Lower lobe of right lung (tissue), 2 donors: ENCODE results near the gene MACROD2. TPM values are rescaled to one million over a fixed set of nuclear protein-coding genes. Genes with fewer than 3 reads are reported as not detected.

Source experiments
- ATAC-seq, 2 donors: fragments of 200-7000 bp; cut with Tn5 transposase; one replicate each; pipeline ENCODE4 v1.9.1; 2020 to 2022; ENCODE audit warnings: mild to moderate bottlenecking in 2 of 2, moderate library complexity in 2 of 2
- DNase-seq: peaks from one replicate; pipeline ENCODE4 v3.0.0-alpha.2; 2020
- H3K27ac ChIP-seq: fragments of 200-600 bp; one replicate; pipeline ENCODE4 v1.8.0; 2022
- H3K27me3 ChIP-seq: fragments of 200-600 bp; one replicate; pipeline ENCODE4 v1.8.0; 2022; ENCODE audit warnings: low read depth
- H3K36me3 ChIP-seq: fragments of 200-600 bp; one replicate; pipeline ENCODE4 v1.8.0; 2022; ENCODE audit warnings: mild to moderate bottlenecking
- H3K4me1 ChIP-seq: fragments of 200-600 bp; one replicate; pipeline ENCODE4 v1.8.0; 2022
- H3K4me3 ChIP-seq: fragments of 200-600 bp; one replicate; pipeline ENCODE4 v1.8.0; 2022; ENCODE audit warnings: mild to moderate bottlenecking
- H3K9me3 ChIP-seq: fragments of 200-600 bp; one replicate; pipeline ENCODE4 v1.8.0; 2022
- intact Hi-C: fragments of 100-400 bp; cut with DNase I; formaldehyde crosslinking; loops from one replicate; pipeline ENCODE4 v1.11.0; 2022
- total RNA-seq: library from RNA; stranded (reverse); fragmentation: NEBNext Ultra II Directional; extraction: Animal tissue kit (Norgen Biotek cat#: 25700); gene quantifications from one replicate; pipeline ENCODE4 v1.2.1, GENCODE V29; 2021
- TF ChIP-seq, protein P1 (sequence below): fragments of 200-600 bp; IDR thresholded peaks from one replicate; pipeline ENCODE4 v1.8.0; 2022; ENCODE audit warnings: antibody characterized with exemption, mild to moderate bottlenecking
- donor health status: DM: no; HTN: yes; CAD: no; lungs with severe emphysema.

MACROD2 gene
- total RNA-seq, 1 donor from 2014 or later: 73.0 TPM

DNA sequence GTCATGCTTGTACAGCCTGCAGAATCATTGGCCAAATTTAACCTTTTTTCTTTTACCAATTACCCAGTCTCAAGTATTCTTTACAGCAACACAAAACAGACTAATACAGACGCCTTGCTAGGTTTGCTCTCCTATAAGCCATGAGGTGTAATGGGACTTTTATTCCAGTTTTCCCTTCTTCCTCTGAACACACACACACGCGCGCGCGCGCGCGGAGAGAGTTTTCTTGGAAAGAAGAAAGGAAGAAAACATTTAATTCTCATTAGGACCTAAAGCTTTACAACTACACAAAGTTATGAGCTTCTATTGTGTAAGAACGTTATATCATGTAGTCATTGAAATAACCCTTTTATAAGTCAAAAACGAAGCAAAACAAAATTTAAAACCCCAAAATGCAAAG, 1023.6 kb downstream of the MACROD2 start:
- no peaks in the 10 kb centered on the region for H3K36me3 ChIP-seq
- TF ChIP-seq, protein P1, sequence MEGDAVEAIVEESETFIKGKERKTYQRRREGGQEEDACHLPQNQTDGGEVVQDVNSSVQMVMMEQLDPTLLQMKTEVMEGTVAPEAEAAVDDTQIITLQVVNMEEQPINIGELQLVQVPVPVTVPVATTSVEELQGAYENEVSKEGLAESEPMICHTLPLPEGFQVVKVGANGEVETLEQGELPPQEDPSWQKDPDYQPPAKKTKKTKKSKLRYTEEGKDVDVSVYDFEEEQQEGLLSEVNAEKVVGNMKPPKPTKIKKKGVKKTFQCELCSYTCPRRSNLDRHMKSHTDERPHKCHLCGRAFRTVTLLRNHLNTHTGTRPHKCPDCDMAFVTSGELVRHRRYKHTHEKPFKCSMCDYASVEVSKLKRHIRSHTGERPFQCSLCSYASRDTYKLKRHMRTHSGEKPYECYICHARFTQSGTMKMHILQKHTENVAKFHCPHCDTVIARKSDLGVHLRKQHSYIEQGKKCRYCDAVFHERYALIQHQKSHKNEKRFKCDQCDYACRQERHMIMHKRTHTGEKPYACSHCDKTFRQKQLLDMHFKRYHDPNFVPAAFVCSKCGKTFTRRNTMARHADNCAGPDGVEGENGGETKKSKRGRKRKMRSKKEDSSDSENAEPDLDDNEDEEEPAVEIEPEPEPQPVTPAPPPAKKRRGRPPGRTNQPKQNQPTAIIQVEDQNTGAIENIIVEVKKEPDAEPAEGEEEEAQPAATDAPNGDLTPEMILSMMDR: no peak
- DNase-seq (no peak), ATAC-seq (no peak)
- H3K4me3 ChIP-seq: no peak overlapping the region
- H3K27ac ChIP-seq: no peak overlapping the region
- H3K9me3 ChIP-seq: no peaks in the 10 kb centered on the region
- H3K4me1 ChIP-seq: no peaks in the 10 kb centered on the region
- intact Hi-C loops: no loop called here
- H3K27me3 ChIP-seq: no peaks in the 10 kb centered on the region

DNA sequence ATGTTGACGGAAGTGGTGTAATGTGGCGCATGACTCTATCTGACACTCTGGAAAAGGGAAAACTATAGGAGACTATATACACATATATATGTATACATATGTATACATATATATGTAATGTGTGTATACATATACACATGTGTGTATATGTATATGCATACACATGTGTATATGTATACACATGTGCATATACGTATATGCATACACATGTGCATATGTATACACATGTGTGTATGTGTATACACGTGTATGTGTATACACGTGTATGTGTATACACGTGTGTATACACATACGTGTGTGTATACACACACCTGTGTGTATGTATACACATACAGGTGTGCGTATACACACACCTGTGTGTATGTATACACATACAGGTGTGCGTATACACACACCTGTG, 1025.5 kb downstream of the MACROD2 start:
- intact Hi-C loops: no loop called here
- no peak overlapping the region for H3K27ac ChIP-seq
- DNase-seq (no peak), ATAC-seq (no peak)
- H3K4me3 ChIP-seq: no peak overlapping the region
- H3K27me3 ChIP-seq: no peaks in the 10 kb centered on the region
- H3K36me3 ChIP-seq: no peaks in the 10 kb centered on the region
- H3K9me3 ChIP-seq: no peaks in the 10 kb centered on the region
- H3K4me1 ChIP-seq: no peaks in the 10 kb centered on the region
- TF ChIP-seq, protein P1: no peak

DNA sequence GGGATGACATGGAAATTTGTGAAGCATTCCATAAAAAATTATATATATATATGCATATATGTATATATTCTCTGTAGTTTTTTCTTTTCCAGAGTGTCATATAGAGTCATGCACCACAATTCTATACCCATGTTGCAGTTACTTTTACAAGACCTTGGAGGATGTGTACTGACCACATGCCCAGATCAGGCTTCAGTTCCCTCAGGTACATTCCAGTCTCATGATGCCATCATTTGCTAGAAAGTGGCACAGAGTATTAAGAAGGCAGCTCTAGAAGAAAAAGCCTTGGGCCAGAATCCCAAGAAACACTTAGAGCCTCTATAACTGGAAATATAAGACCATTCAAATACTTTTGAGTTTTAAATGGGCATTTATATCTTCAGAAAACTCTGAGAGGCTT, 1027.6 kb downstream of the MACROD2 start:
- no peak overlapping the region for H3K4me3 ChIP-seq
- H3K27me3 ChIP-seq: no peaks in the 10 kb centered on the region
- DNase-seq (no peak), ATAC-seq (no peak)
- no peaks in the 10 kb centered on the region for H3K9me3 ChIP-seq
- intact Hi-C loops: no loop called here
- no peaks in the 10 kb centered on the region for H3K4me1 ChIP-seq
- H3K27ac ChIP-seq: no peak overlapping the region
- TF ChIP-seq, protein P1: no peak
- no peaks in the 10 kb centered on the region for H3K36me3 ChIP-seq

DNA sequence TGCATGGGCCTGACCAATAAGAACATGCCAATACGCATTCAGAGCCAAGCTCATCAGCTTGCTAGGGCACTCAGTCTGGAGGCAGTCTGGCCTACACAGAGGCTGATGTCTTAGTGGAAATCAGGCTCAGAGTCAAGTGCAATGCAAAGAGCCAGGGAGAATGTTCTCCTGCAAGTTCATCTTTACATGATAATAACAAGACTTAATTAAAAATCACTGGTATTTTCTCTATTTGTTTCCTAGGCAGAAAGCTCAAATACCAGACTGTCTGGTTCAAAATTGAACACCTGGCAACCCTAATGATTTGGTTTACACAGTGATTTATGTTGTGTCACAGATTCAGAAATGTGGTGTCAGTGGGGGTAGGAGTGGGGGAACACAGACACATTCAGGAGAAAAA, 1031.4 kb downstream of the MACROD2 start:
- TF ChIP-seq, protein P1: no peak
- ATAC-seq (no peak), DNase-seq (no peak)
- Histone ChIP-seq H3K9me3 (peaks cover 4% of the 10 kb centered on the region), H3K36me3 (no peaks in the 10 kb centered on the region), H3K27ac (no peak overlapping the region), H3K27me3 (no peaks in the 10 kb centered on the region), H3K4me1 (no peaks in the 10 kb centered on the region), H3K4me3 (no peak overlapping the region)
- intact Hi-C loops: no loop called here

DNA sequence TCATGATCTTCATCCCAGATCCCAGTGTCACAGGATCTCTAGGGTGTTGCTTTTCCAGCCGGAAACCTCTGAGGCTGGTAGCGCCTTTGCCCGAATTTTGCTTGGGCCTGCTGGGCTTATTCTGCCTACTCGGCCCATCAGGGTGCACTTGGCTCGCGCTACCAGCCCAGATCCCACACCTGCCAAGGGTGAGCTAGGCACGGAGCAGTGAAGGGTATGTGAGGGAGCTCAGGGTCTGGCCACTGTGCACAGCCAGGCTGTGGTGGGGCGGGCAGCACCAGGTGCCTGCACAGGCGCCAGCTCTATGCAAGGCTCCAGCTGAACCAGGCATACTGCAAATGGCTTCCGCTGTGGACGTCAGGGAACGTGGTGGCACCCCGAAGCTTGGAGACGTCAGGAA, 1035.5 kb downstream of the MACROD2 start:
- intact Hi-C loops: no loop called here
- peaks cover 8% of the 10 kb centered on the region for H3K9me3 ChIP-seq
- ATAC-seq (no peak), DNase-seq (no peak)
- TF ChIP-seq, protein P1: no peak
- H3K4me1 ChIP-seq: no peaks in the 10 kb centered on the region
- no peak overlapping the region for H3K4me3 ChIP-seq
- no peak overlapping the region for H3K27ac ChIP-seq
- H3K27me3 ChIP-seq: no peaks in the 10 kb centered on the region
- no peaks in the 10 kb centered on the region for H3K36me3 ChIP-seq
